AG10803 (cell line): ENCODE results near the gene DKK3.

Experiments
- DNase-seq: peaks from one replicate; pipeline ENCODE4 v3.0.0; 2010; ENCODE audit warnings: low read depth
- H3K4me3 ChIP-seq: 2 replicates; pipeline ENCODE4 v1.5.1; 2011; ENCODE audit warnings: mild to moderate bottlenecking, low read length, control low read depth
- TF ChIP-seq, protein P1 (sequence below): conservative IDR thresholded peaks from 2 replicates; pipeline ENCODE4 v1.5.1; 2011; ENCODE audit warnings: mild to moderate bottlenecking, low read length, control low read depth, inconsistent platforms

DKK3 gene

DNA sequence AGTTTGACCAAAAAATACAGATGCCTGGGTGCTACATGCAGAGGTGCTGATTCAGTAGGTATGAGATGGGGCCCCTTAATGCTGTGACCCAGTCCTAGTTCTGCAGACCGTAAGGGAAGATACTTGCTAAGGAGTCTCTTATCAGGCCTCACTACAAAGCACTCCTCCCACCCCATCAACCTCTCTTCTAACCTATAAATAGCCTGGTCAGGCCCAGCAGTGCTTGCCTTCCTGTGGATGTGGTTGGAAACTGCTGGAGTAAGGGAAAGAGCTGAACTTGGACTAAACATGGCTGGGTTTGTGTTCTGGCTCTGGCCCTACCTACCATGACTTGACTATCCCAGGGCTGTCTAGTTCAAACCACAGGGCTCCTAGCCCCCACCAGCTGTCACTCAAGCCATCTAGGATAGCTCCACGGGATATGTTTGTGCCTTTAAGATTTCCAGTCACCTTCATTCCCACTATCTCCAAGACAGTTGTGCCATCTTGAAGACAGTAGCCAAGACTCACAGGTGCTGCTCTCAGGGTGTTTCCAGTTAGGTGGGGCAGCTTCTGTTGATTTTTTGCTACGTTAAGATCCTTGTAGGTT lies 9.5 kb upstream of the DKK3 start:
- no peak overlapping the region for H3K4me3 ChIP-seq
- TF ChIP-seq, protein P1, sequence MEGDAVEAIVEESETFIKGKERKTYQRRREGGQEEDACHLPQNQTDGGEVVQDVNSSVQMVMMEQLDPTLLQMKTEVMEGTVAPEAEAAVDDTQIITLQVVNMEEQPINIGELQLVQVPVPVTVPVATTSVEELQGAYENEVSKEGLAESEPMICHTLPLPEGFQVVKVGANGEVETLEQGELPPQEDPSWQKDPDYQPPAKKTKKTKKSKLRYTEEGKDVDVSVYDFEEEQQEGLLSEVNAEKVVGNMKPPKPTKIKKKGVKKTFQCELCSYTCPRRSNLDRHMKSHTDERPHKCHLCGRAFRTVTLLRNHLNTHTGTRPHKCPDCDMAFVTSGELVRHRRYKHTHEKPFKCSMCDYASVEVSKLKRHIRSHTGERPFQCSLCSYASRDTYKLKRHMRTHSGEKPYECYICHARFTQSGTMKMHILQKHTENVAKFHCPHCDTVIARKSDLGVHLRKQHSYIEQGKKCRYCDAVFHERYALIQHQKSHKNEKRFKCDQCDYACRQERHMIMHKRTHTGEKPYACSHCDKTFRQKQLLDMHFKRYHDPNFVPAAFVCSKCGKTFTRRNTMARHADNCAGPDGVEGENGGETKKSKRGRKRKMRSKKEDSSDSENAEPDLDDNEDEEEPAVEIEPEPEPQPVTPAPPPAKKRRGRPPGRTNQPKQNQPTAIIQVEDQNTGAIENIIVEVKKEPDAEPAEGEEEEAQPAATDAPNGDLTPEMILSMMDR, result no peak
- peak; percentile 18 for DNase-seq

- peak; percentile 86 for DNase-seq
Observed at GRCh38 chr11:12017243-12017678, 8.8 kb upstream of the DKK3 start.

GRCh38 chr11:12016246-12016645 lies 7.8 kb upstream of the DKK3 start:
- no peak overlapping the region for H3K4me3 ChIP-seq
- TF ChIP-seq, protein P1, result no peak
- DNase-seq, result no peak

More at GRCh38 chr11:12017243-12017678, 8.8 kb upstream of the DKK3 start:
- no peak overlapping the region for H3K4me3 ChIP-seq
- TF ChIP-seq, protein P1, result no peak

GRCh38 chr11:12015486-12015885 lies 7.1 kb upstream of the DKK3 start:
- TF ChIP-seq, protein P1, result no peak
- no peak for DNase-seq

DNA sequence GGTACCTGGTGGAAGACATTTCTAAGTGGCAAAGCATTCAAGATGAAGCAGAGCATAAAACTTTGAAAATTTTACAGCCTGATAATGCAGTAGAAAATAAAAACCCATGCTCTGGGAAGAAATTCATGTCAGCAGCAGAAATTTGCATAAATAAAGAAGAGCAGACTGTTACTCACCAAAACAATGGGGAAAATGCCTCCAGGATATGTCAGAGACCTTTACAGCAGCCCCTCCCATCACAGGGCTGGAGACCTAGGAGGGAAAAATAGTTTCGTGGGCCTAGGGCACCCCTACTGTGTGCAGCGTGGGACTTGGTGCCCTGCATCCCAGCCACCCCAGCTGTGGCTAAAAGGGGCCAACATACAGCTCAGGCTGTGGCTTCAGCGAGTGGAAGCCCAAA lies 5.4 kb upstream of the DKK3 start:
- TF ChIP-seq, protein P1, result no peak
- no peak overlapping the region for H3K4me3 ChIP-seq
- DNase-seq, result no peak

More at GRCh38 chr11:12015486-12015885, 7.1 kb upstream of the DKK3 start:
- no peak overlapping the region for H3K4me3 ChIP-seq

GRCh38 chr11:12009617-12010321 lies 1.3 kb upstream of the DKK3 start:
- no peak for DNase-seq

More at GRCh38 chr11:12009617-12010321, 1.3 kb upstream of the DKK3 start:
- TF ChIP-seq, protein P1, result no peak
- peak overlapping the region; percentile 53 for H3K4me3 ChIP-seq
